Activated CD8-positive, alpha-beta T cell treated with anti-CD3 and anti-CD28 coated beads for 36 hours (primary cell): Measurements from ENCODE around the gene CCDC86. TPM values are rescaled to one million over a fixed set of nuclear protein-coding genes. Genes with fewer than 3 reads are reported as not detected.

ENCODE experiments used
- ATAC-seq: fragments of 200-7000 bp; cut with Tn5 transposase; one replicate; pipeline ENCODE4 v1.10.0; 2021; ENCODE audit warnings: mild to moderate bottlenecking, moderate library complexity
- CTCF ChIA-PET: fragments of 350-600 bp; sonication (Branson Sonifier 250); formaldehyde crosslinking; loops from one replicate; lab custom pipeline; 2021; ENCODE audit warnings: antibody characterized with exemption; lab: Charles Lee
- POLR2A ChIA-PET: fragments of 350-600 bp; sonication (Branson Sonifier 250); formaldehyde crosslinking; loops from one replicate; lab custom pipeline; 2021; ENCODE audit warnings: antibody characterized with exemption; lab: Charles Lee
- DNase-seq: peaks from one replicate; pipeline ENCODE4 v3.0.0-alpha.2; 2020
- H3K27ac Mint-ChIP-seq: one replicate; pipeline ENCODE4 v1.8.0; 2021; ENCODE audit warnings: mild to moderate bottlenecking, mixed read lengths
- H3K27me3 Mint-ChIP-seq: one replicate; pipeline ENCODE4 v1.8.0; 2021; ENCODE audit warnings: mixed read lengths
- H3K36me3 Mint-ChIP-seq: one replicate; pipeline ENCODE4 v1.8.0; 2021; ENCODE audit warnings: low read depth, mixed read lengths
- H3K4me1 Mint-ChIP-seq: one replicate; pipeline ENCODE4 v1.8.0; 2021; ENCODE audit warnings: low read depth, mixed read lengths
- H3K4me3 Mint-ChIP-seq: one replicate; pipeline ENCODE4 v1.8.0; 2021; ENCODE audit warnings: mild to moderate bottlenecking, moderate library complexity, mixed read lengths
- H3K9me3 Mint-ChIP-seq: one replicate; pipeline ENCODE4 v1.8.0; 2021; ENCODE audit warnings: mixed read lengths
- CTCF ChIP-seq: fragments of 200-600 bp; IDR thresholded peaks from one replicate; pipeline ENCODE4 v1.8.0; 2022; ENCODE audit warnings: antibody characterized with exemption, mild to moderate bottlenecking
- intact Hi-C: fragments of 100-400 bp; cut with micrococcal nuclease; formaldehyde crosslinking; loops from one replicate; pipeline ENCODE4 v1.10.0; 2022
- total RNA-seq, 2 experiments: library from RNA; stranded (reverse); gene quantifications; one replicate each; pipeline ENCODE4 v1.2.3, GENCODE V29; 2021

Gene CCDC86
- total RNA-seq, 2 experiments from 2014 or later = 48.1 to 51.4 TPM

DNA sequence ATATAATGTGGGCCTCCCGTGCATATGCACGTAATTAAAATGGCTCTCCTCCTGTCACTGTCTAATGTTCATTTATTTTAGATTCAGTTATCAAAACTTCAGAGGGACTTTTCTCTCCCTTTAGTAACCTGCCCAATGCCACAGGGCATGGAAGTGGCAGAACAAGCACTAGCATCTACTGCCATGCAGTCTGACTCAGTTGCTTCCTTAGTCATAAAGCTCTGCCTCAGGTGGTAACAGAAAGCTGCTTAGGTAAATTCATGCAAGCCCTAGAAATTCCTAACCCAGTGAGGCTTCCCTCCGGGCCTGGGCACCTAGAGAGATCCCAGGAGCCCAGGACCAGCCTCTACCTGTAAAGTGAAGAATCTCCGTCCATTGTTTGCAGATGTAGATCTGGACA is 55.6 kb downstream of the CCDC86 start:
- intact Hi-C loops = no loop called here
- no peaks in the 10 kb centered on the region for H3K9me3 Mint-ChIP-seq
- H3K4me1 Mint-ChIP-seq = no peaks in the 10 kb centered on the region
- no peak for TF ChIP-seq CTCF
- no peak for DNase-seq
- no peaks in the 10 kb centered on the region for H3K27me3 Mint-ChIP-seq
- ATAC-seq = no peak
- ChIA-PET CTCF (interaction anchor here (1.4 to 6.5 kb wide), 4 partner anchors 8 to 122 kb away, joined by 6 to 67 read pairs (median 34); no protein-coding TSS in a partner anchor), POLR2A (interaction anchor here (0.7 to 3.6 kb wide), 4 partner anchors 8 to 52 kb away, joined by 3 to 12 read pairs (median 4); no protein-coding TSS in a partner anchor)
- H3K36me3 Mint-ChIP-seq = peaks cover 56% of the 10 kb centered on the region
- H3K27ac Mint-ChIP-seq = no peak overlapping the region
- H3K4me3 Mint-ChIP-seq = no peak overlapping the region

GRCh38 chr11:60899046-60899936 is 57.4 kb downstream of the CCDC86 start:
- POLR2A ChIA-PET = interaction anchor here (0.5 to 3.6 kb wide), 8 partner anchors 8 to 121 kb away, joined by 3 to 12 read pairs (median 4); partner anchors contain the start of genes PTGDR2 and TMEM109
- H3K27ac Mint-ChIP-seq = peak overlapping the region; percentile 35
- CTCF ChIA-PET = interaction anchor here (0.6 to 9.9 kb wide), 32 partner anchors 8 to 432 kb away, joined by 3 to 88 read pairs (median 4); partner anchors contain the start of genes CCDC86, PTGDR2 and TMEM109
- H3K36me3 Mint-ChIP-seq = peaks cover 64% of the 10 kb centered on the region
- TF ChIP-seq CTCF = peak; percentile 100
- ATAC-seq (peak; percentile 96), DNase-seq (peak; percentile 44)
- H3K27me3 Mint-ChIP-seq = no peaks in the 10 kb centered on the region
- peaks cover 12% of the 10 kb centered on the region for H3K4me1 Mint-ChIP-seq
- no peak overlapping the region for H3K4me3 Mint-ChIP-seq
- intact Hi-C loops = no loop called here
- H3K9me3 Mint-ChIP-seq = no peaks in the 10 kb centered on the region

DNA sequence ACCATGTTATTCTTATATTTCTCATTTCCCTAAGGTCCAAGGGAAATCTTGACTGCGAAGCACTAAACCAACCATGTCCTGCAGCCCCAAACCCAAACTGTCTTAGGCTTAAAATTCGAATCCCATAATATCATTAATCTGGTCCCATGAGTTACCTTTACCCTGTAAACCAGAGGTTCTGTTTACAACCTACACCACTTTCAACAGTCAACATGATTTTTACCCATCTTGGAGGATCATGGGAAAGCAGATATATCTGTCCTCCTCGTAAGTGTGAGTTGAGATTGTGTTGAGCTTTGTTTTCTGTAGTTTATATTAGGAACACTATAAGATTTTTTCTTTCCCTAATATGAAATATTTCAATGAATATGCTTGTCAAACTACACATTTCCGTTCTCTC is 58.1 kb downstream of the CCDC86 start:
- DNase-seq = no peak
- H3K9me3 Mint-ChIP-seq = no peaks in the 10 kb centered on the region
- no peaks in the 10 kb centered on the region for H3K27me3 Mint-ChIP-seq
- peaks cover 19% of the 10 kb centered on the region for H3K4me1 Mint-ChIP-seq
- no peak overlapping the region for H3K4me3 Mint-ChIP-seq
- ATAC-seq = no peak
- no peak for TF ChIP-seq CTCF
- H3K27ac Mint-ChIP-seq = peak overlapping the region; percentile 50
- ChIA-PET POLR2A (interaction anchor here (1.0 to 3.6 kb wide), 3 partner anchors 11 to 14 kb away, joined by 4 to 12 read pairs (median 4); partner anchors contain the start of gene TMEM109), CTCF (interaction anchor here (0.6 to 9.9 kb wide), 22 partner anchors 8 to 428 kb away, joined by 3 to 88 read pairs (median 4); partner anchors contain the start of genes CCDC86, PTGDR2 and TMEM109)
- H3K36me3 Mint-ChIP-seq = peaks cover 63% of the 10 kb centered on the region
- intact Hi-C loops = no loop called here

Other genes starting within 250 kb of the CCDC86 start
- not detected for gene MS4A8, start 142.5 kb upstream of the CCDC86 start, total RNA-seq
- not detected for gene MS4A18, start 117.4 kb upstream of the CCDC86 start, total RNA-seq
- gene MS4A15, start 85.2 kb upstream of the CCDC86 start, total RNA-seq = not detected
- gene MS4A10, start 56.8 kb upstream of the CCDC86 start, total RNA-seq = not detected
- gene PTGDR2, start 13.8 kb downstream of the CCDC86 start, total RNA-seq = under 1 TPM; 0.23 to 0.38 TPM
- not detected for gene ZP1, start 25.4 kb downstream of the CCDC86 start, total RNA-seq
- 100 to 1,000 TPM; 142 to 150 TPM for gene PRPF19, start 64.5 kb downstream of the CCDC86 start, total RNA-seq
- 100 to 1,000 TPM in 1 of 2 experiments, 10 to 100 TPM in 1; 93.2 to 101 TPM for gene TMEM109, start 72.0 kb downstream of the CCDC86 start, total RNA-seq
- 1 to 10 TPM; 1.1 to 1.3 TPM for gene TMEM132A, start 82.3 kb downstream of the CCDC86 start, total RNA-seq
- gene SLC15A3, start 110.1 kb downstream of the CCDC86 start, total RNA-seq = 1 to 10 TPM; 3.9 to 4.7 TPM
- gene CD6, start 129.6 kb downstream of the CCDC86 start, total RNA-seq = 100 to 1,000 TPM; 196 to 201 TPM